Esophagus muscularis mucosa (tissue), 4 donors: ENCODE data around the gene DLG5. TPM values are rescaled to one million over a fixed set of nuclear protein-coding genes. Genes with fewer than 3 reads are reported as not detected.

ENCODE experiments used
- DNase-seq: peaks from one replicate; pipeline ENCODE4 v3.0.0-alpha.2; 2017; ENCODE audit errors: extremely low spot score
- H3K27ac ChIP-seq, 4 donors: fragments of 200-600 bp; sonication (generic); replicated peaks in 1 of 4; 1 replicate in 3 of 4; 2 replicates in 1 of 4; pipeline ENCODE4 v1.5.1; 2016 to 2019; ENCODE audit warnings: mild to moderate bottlenecking in 1 of 4
- H3K27me3 ChIP-seq, 4 donors: fragments of 200-600 bp; sonication (generic); one replicate each; pipeline versions ENCODE4 v1.5.1 to v1.6.0; 2016 to 2019
- H3K36me3 ChIP-seq, 4 donors: fragments of 200-600 bp; sonication (generic); one replicate each; pipeline ENCODE4 v1.5.1; 2016 to 2019
- H3K4me1 ChIP-seq, 4 donors: fragments of 200-600 bp; sonication (generic); one replicate each; pipeline ENCODE4 v1.5.1; 2016 to 2019
- H3K4me3 ChIP-seq, 4 donors: fragments of 200-600 bp; sonication (generic); 1 replicate in 2 of 4; 2 replicates in 2 of 4; pipeline ENCODE4 v1.5.1; 2016 to 2019; ENCODE audit warnings: mild to moderate bottlenecking in 4 of 4, moderate library complexity in 1 of 4
- H3K9me3 ChIP-seq, 4 donors: fragments of 200-600 bp; sonication (generic); 1 replicate in 3 of 4; 2 replicates in 1 of 4; pipeline ENCODE4 v1.5.1; 2016 to 2019
- EP300 ChIP-seq: sonication (generic); formaldehyde crosslinking; IDR thresholded peaks from one replicate; pipeline ENCODE4 v1.6.1; 2017; ENCODE audit warnings: antibody characterized with exemption
- POLR2A ChIP-seq: fragments of 450-650 bp; IDR thresholded peaks from one replicate; pipeline ENCODE4 v1.6.1; 2017; ENCODE audit warnings: antibody characterized with exemption, moderate library complexity, mild to moderate bottlenecking, low read depth
- POLR2AphosphoS5 ChIP-seq, 2 donors: sonication (generic); formaldehyde crosslinking; IDR thresholded peaks; one replicate each; pipeline ENCODE4 v1.6.1; 2017; ENCODE audit warnings: antibody characterized with exemption in 2 of 2
- WGBS: methylation state at CpG from one replicate; pipeline ENCODE4 v1.1.5; 2018; 5-methylcytosine and 5-hydroxymethylcytosine counted together
- intact Hi-C: fragments of 100-400 bp; cut with DNase I; formaldehyde crosslinking; loops from one replicate; pipeline ENCODE4 v1.15.1; 2023
- total RNA-seq, 4 donors: library from RNA; depleted of rRNA; stranded (reverse); fragments of >200 nt; gene quantifications; one replicate each; pipeline versions ENCODE4 v1.1.0 to v1.2.1, GENCODE V29; 2016
- TF ChIP-seq, protein P1 (sequence below), 3 experiments: fragments of 200-600 bp in 2 of 3; fragments of 450-650 bp in 1 of 3; sonication (generic) in 2 of 3; IDR thresholded peaks; one replicate each; pipeline ENCODE4 v1.5.1; 2017 to 2019; ENCODE audit warnings: antibody characterized with exemption in 3 of 3, mild to moderate bottlenecking in 2 of 3, moderate library complexity in 1 of 3

Gene DLG5
- total RNA-seq, 4 donors from 2014 or later, result 55.7 to 120 (median 76.6) TPM

DNA sequence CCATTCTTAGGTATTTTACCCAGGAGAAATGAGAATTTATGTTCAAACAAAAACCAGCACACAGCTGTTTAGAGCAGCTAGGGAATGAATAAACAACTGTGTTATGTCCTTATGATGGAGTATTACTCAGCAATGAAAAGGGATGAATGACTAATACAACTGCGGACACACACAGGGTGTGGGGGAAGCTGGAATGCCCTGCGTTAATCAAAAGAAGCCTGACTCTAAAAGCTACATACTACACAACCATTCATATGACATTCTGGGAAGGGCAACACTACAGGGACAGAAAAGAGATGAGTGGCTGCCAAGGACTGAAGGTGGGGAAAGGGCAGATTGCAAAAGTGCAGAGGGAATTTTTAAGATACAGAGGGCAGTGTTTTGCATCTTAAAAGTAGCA is 64.0 kb downstream of the DLG5 start:
- WGBS, result 91% methylated on average over 2 of the region's 2 CpGs
- peaks cover 0 to 62% (median 45%) of the 10 kb centered on the region in 4 donors for H3K4me1 ChIP-seq
- no peaks in the 10 kb centered on the region for H3K9me3 ChIP-seq
- no peak overlapping the region for H3K4me3 ChIP-seq
- TF ChIP-seq, protein P1, sequence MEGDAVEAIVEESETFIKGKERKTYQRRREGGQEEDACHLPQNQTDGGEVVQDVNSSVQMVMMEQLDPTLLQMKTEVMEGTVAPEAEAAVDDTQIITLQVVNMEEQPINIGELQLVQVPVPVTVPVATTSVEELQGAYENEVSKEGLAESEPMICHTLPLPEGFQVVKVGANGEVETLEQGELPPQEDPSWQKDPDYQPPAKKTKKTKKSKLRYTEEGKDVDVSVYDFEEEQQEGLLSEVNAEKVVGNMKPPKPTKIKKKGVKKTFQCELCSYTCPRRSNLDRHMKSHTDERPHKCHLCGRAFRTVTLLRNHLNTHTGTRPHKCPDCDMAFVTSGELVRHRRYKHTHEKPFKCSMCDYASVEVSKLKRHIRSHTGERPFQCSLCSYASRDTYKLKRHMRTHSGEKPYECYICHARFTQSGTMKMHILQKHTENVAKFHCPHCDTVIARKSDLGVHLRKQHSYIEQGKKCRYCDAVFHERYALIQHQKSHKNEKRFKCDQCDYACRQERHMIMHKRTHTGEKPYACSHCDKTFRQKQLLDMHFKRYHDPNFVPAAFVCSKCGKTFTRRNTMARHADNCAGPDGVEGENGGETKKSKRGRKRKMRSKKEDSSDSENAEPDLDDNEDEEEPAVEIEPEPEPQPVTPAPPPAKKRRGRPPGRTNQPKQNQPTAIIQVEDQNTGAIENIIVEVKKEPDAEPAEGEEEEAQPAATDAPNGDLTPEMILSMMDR (IDR thresholded peaks at IDR 0.05), result no peak
- no peak overlapping the region for H3K27ac ChIP-seq
- intact Hi-C loops, result no loop called here
- H3K27me3 ChIP-seq, result no peaks in the 10 kb centered on the region
- peaks cover 0 to 37% (median 14%) of the 10 kb centered on the region in 4 donors for H3K36me3 ChIP-seq
- no peak for DNase-seq

DNA sequence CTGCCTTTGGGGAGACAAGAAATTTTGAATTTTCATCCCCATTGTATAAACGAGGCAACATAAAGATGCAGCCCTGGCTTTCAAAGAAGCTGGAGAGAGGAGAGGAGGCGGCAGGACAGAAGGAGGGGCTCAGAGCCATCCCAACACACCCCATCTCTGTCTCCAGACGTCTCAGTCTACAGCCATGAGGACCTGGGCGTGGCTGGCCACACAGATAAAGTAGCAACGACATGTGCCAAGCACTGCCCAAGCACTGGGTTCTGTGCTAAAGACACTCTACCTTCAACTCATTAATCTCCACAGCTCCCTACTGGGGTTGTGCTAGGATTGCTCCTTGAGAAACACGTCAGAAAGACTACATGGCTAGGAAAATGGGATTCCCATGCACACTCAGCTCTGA is 65.2 kb downstream of the DLG5 start:
- TF ChIP-seq, protein P1 (IDR thresholded peaks at IDR 0.05), result no peak
- TF ChIP-seq EP300 (no peak), POLR2AphosphoS5 (IDR thresholded peaks at IDR 0.05) (no peak), POLR2A (no peak)
- Histone ChIP-seq H3K27ac (peak overlapping the region in 1 of 4 donors; percentile 42), H3K4me3 (no peak overlapping the region), H3K27me3 (no peaks in the 10 kb centered on the region), H3K9me3 (no peaks in the 10 kb centered on the region), H3K36me3 (peaks cover 0 to 28% (median 11%) of the 10 kb centered on the region in 4 donors), H3K4me1 (peaks cover 0 to 53% (median 39%) of the 10 kb centered on the region in 4 donors)
- intact Hi-C loops, result no loop called here
- DNase-seq, result no peak
- WGBS, result 73% methylated on average over 5 of the region's 6 CpGs

DNA sequence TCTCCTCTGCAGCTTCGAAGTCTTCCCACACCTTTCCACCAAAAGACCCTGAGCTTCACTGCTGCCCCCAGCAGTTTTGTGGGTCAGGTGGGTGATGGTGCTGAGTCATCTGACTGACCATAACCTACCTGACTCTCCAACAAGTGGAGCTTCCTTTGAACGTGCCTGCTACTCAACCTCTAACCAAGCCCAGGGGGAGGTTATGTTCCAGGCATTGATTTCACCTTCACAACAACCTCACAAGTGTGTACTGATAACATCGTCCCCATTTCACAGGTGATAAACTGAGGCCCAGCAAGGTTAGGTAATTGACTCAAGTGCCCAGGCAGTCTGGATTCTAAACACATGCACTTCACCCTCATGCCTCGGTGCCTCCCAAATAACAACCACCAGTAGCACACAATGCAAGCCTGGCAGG is 66.7 kb downstream of the DLG5 start:
- WGBS, result 94% methylated on average over 3 of the region's 4 CpGs

DNA sequence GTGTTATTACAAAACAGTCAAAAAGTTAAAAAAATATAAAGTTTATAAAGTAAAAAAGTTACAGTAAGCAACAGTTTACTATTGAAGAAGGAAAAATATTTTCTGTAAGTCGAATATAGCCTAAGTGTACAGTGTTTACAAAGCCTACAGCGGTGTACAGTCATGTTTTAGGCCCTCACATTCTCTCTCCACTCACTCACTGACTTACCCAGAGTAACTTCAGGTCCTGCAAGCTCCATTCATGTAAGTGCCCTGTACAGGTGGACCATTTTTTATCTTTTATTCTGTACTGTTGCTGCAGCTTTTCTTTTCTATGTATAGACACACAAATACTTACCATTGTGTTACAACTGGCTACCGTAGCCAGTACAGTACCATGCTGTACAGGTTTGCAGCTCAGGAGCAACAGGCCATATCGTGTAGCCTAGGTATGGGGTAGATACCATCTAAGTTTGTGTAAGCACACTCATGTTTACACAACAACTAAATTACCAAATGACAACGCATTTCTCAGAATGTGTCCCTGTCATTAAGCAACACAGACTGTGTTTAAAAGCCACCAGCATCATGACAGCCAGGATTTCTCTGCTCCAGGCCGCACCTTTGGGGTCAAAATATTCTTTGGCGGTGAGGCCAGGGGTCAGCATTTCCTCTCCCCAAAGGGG is 67.2 kb downstream of the DLG5 start:
- WGBS, result 91% methylated on average over 7 of the region's 7 CpGs
- TF ChIP-seq EP300, result no peak
- H3K9me3 ChIP-seq, result no peaks in the 10 kb centered on the region
- H3K27me3 ChIP-seq, result no peaks in the 10 kb centered on the region
- no peak overlapping the region for H3K27ac ChIP-seq
- peaks cover 3 to 36% (median 19%) of the 10 kb centered on the region in 4 donors for H3K36me3 ChIP-seq
- peaks cover 0 to 49% (median 35%) of the 10 kb centered on the region in 4 donors for H3K4me1 ChIP-seq
- no peak for DNase-seq
- intact Hi-C loops, result no loop called here
- H3K4me3 ChIP-seq, result no peak overlapping the region

More for the DNA sequence above, 66.7 kb downstream of the DLG5 start:
- intact Hi-C loops, result no loop called here
- H3K4me1 ChIP-seq, result peaks cover 0 to 54% (median 40%) of the 10 kb centered on the region in 4 donors
- no peaks in the 10 kb centered on the region for H3K9me3 ChIP-seq
- peaks cover 0 to 30% (median 14%) of the 10 kb centered on the region in 4 donors for H3K36me3 ChIP-seq
- TF ChIP-seq EP300 (no peak), POLR2AphosphoS5 (IDR thresholded peaks at IDR 0.05) (no peak), POLR2A (no peak)
- TF ChIP-seq, protein P1 (IDR thresholded peaks at IDR 0.05), result no peak
- DNase-seq, result no peak
- H3K4me3 ChIP-seq, result no peak overlapping the region
- H3K27me3 ChIP-seq, result no peaks in the 10 kb centered on the region
- no peak overlapping the region for H3K27ac ChIP-seq

DNA sequence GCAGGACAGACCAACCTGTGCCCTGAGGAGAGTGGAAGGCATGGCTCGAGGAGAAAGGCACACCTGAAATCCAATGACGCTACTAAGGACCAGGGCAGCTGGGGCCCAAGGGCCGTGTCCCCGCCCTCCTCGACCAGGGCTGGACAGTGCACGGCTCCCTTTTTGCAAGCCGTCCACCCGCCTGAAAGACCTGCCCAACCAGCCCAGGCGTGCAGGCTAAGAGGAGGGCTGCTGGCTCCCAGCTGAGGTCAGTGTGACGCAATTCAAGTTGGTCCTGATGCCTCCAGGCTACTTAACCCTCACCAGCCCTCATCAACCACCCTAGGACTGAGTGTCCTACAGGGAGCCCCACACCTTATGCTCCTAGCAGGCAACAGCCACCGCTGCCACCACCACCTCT is 69.3 kb downstream of the DLG5 start:
- no peaks in the 10 kb centered on the region for H3K27me3 ChIP-seq
- no peaks in the 10 kb centered on the region for H3K9me3 ChIP-seq
- no peak overlapping the region for H3K27ac ChIP-seq
- intact Hi-C loops, result no loop called here
- H3K4me3 ChIP-seq, result no peak overlapping the region
- 83% methylated on average over 2 of the region's 11 CpGs for WGBS
- peaks cover 0 to 32% (median 25%) of the 10 kb centered on the region in 4 donors for H3K4me1 ChIP-seq
- TF ChIP-seq, protein P1 (IDR thresholded peaks at IDR 0.05), result no peak
- no peak for TF ChIP-seq EP300
- TF ChIP-seq POLR2A, result no peak
- no peak for TF ChIP-seq POLR2AphosphoS5 (IDR thresholded peaks at IDR 0.05)
- H3K36me3 ChIP-seq, result peaks cover 20 to 56% (median 40%) of the 10 kb centered on the region in 4 donors
- DNase-seq, result no peak
